ENCODE results near the gene DUT.
A peak's percentile ranks its signal among the peaks of the same experiment; 100 is the strongest.

Gene DUT

DNA sequence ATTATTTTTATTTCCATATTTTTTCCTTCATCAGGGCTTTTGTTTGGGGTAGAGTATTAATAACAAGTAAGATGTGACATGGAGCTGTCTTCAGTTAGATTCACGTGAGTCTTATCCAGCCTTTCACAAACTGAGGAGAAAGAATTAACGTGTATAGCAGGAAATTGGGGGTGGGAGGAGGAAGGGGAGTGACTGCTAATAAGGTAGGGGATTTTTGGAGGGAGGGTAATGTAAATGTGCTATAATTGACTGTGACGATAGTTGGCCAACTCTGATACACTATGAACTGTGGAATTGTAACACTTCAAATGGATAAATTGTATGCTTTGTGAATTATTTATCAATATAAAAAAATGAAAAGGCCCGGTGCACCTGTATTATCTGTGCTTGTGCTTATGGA, 8.9 kb downstream of the DUT start:
- TF ChIP-seq FOXP2 (optimal IDR thresholded peaks at IDR 0.05; ENCODE audit: borderline replicate concordance, extremely low read depth, extremely low read length, insufficient read depth) (no peak), POLR2AphosphoS5 (IDR thresholded peaks at IDR 0.05; ENCODE audit: low read depth, low read length) (no peak)

DNA sequence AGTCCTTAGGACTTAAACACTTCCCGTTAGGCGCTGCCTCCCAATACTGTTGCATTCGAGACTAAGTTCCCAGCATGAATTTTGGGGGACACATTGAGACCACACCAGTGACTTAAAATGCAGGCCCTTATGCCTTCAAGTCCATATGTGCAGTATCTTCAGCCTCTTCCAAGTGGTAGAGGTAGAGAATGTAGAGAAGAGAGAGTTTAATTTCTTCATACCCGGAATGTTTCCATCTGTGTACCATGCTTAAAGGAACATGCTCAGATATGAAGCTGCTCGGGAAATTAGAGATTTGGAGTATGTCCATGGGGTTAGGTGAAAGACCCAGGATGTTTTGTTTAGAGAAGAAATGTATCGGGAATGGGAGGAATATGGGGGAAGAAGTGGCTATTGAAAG, 12.6 kb downstream of the DUT start:
- no peak for TF ChIP-seq FOXP2 (optimal IDR thresholded peaks at IDR 0.05; ENCODE audit: borderline replicate concordance, extremely low read depth, extremely low read length, insufficient read depth)
- no peak for TF ChIP-seq SIN3A (IDR thresholded peaks at IDR 0.05; ENCODE audit: borderline replicate concordance, insufficient read depth, low read length)
- TF ChIP-seq TAF1 (IDR thresholded peaks at IDR 0.05; ENCODE audit: borderline replicate concordance, insufficient read depth, low read length), result no peak
- 0 out of 2 replicates have a peak, but pooled peaks have one; percentile 51 for TF ChIP-seq POLR2AphosphoS5 (IDR thresholded peaks at IDR 0.05; ENCODE audit: low read depth, low read length)

DNA sequence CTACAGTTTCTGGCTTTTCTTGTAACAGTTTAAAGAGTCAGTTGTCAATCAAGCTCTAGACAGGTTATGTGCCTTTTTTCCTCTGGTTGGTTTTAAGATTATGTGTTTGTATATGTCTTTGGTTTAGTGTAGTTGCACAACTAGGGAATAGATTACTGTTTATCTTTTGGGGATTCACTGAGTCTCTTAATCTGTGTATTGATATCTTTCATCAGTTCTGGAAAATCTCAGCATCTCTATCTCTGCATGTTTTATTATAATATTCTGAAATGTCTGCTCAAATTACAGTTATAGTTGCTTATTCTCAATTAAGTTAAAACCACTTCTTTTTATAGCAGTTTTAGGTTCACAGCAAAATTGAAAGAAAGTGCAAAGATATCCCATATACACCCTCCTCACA, 14.3 kb downstream of the DUT start:
- no peak for TF ChIP-seq REST (IDR thresholded peaks at IDR 0.05; ENCODE audit: insufficient read depth in 1 of 2, low read depth in 2 of 2, low read length in 2 of 2)
- TF ChIP-seq SIN3A (IDR thresholded peaks at IDR 0.05; ENCODE audit: borderline replicate concordance, insufficient read depth, low read length), result no peak
- no peak for TF ChIP-seq TAF1 (IDR thresholded peaks at IDR 0.05; ENCODE audit: borderline replicate concordance, insufficient read depth, low read length)
- no peak for TF ChIP-seq POLR2AphosphoS5 (IDR thresholded peaks at IDR 0.05; ENCODE audit: low read depth, low read length)
- no peak for TF ChIP-seq FOXP2 (optimal IDR thresholded peaks at IDR 0.05; ENCODE audit: borderline replicate concordance, extremely low read depth, extremely low read length, insufficient read depth)

DNA sequence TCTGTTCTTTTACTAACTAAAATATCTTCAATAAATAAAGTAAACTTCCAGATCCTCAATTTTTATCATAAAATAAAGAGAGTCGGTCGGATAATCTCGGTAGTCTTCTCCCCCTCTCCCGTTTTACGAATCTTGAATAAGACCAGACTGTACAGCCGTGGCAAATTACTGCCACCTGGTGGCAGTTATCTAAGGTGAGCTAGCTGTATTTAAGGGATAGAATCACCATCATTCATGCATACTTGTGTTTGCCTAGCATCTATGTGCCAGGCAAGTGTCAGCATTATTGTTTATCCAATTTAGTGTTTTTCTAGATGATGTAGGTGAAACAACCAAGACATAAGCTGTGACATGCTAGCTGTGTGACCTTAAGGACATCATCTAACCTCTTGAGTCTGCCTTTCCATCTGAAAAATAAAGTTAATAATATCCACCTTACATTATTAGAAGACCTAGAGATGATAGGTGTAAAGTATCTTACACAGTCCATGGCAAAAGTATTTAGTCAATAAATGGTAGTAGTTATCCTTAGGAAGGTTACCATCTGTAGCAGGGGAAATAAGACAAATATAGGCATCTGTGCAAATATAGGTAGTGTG, 21.3 kb downstream of the DUT start:
- no peak for TF ChIP-seq FOXP2 (optimal IDR thresholded peaks at IDR 0.05; ENCODE audit: borderline replicate concordance, extremely low read depth, extremely low read length, insufficient read depth)
- peak; percentile 21; the same call in 1 of the 2 replicates for TF ChIP-seq TAF1 (IDR thresholded peaks at IDR 0.05; ENCODE audit: borderline replicate concordance, insufficient read depth, low read length)

- no peak for TF ChIP-seq POLR2AphosphoS5 (IDR thresholded peaks at IDR 0.05; ENCODE audit: low read depth, low read length)
- TF ChIP-seq TAF1 (IDR thresholded peaks at IDR 0.05; ENCODE audit: borderline replicate concordance, insufficient read depth, low read length), result no peak
- no peak for TF ChIP-seq FOXP2 (optimal IDR thresholded peaks at IDR 0.05; ENCODE audit: borderline replicate concordance, extremely low read depth, extremely low read length, insufficient read depth)
- no peak for TF ChIP-seq REST (IDR thresholded peaks at IDR 0.05; ENCODE audit: insufficient read depth in 1 of 2, low read depth in 2 of 2, low read length in 2 of 2)
- no peak for TF ChIP-seq SIN3A (IDR thresholded peaks at IDR 0.05; ENCODE audit: borderline replicate concordance, insufficient read depth, low read length)
Measured at GRCh38 chr15:48354694-48355303, 23.6 kb downstream of the DUT start.

- TF ChIP-seq FOXP2 (optimal IDR thresholded peaks at IDR 0.05; ENCODE audit: borderline replicate concordance, extremely low read depth, extremely low read length, insufficient read depth) (no peak), TAF1 (IDR thresholded peaks at IDR 0.05; ENCODE audit: borderline replicate concordance, insufficient read depth, low read length) (no peak), POLR2AphosphoS5 (IDR thresholded peaks at IDR 0.05; ENCODE audit: low read depth, low read length) (no peak), SIN3A (IDR thresholded peaks at IDR 0.05; ENCODE audit: borderline replicate concordance, insufficient read depth, low read length) (no peak), REST (IDR thresholded peaks at IDR 0.05; ENCODE audit: insufficient read depth in 1 of 2, low read depth in 2 of 2, low read length in 2 of 2) (no peak)
Measured at GRCh38 chr15:48355377-48355776, 24.1 kb downstream of the DUT start.
